Coronary artery (tissue), 2 donors: Measurements from ENCODE around the gene PRRG1.
"Not testable (repeated sequence)": the region's sequence is repeated elsewhere in the genome, so short reads cannot be mapped to it uniquely, and the experiment has no call there.

Experiments used
- DNase-seq: peaks from one replicate; pipeline ENCODE4 v3.0.0-alpha.2; 2017; ENCODE audit warnings: low spot score
- H3K27ac ChIP-seq, 2 donors: fragments of 200-600 bp; sonication (generic); one replicate each; pipeline ENCODE4 v1.5.1; 2016 to 2019
- H3K4me3 ChIP-seq: fragments of 200-600 bp; sonication (generic); 2 replicates; pipeline ENCODE4 v1.5.1; 2016; ENCODE audit warnings: mild to moderate bottlenecking, moderate library complexity
- TF ChIP-seq, protein P1 (sequence below): fragments of 200-600 bp; sonication (generic); IDR thresholded peaks from one replicate; pipeline ENCODE4 v1.5.1; 2019; ENCODE audit warnings: antibody characterized with exemption

The PRRG1 gene

DNA sequence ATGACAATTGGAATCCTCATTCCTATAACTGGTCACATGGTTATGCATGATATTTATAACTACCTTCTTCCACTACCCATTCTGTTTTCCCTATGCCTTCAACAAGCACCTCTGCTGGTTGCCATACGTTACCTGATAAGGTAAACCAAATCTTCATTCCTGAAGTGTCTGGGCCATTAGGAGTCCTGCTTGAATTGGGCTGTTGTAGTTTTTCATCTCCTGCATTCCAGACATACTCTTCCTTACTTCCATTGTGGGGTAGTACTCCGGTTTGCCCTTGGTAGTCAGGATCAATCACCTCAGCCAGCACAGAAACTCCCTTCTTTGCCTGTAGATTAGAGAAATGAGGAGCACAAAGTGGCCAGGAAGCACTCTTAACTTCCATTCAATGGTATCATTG lies 113.2 kb downstream of the PRRG1 start:
- no peak overlapping the region for H3K4me3 ChIP-seq
- DNase-seq: no peak
- H3K27ac ChIP-seq: no peak overlapping the region
- TF ChIP-seq, protein P1, sequence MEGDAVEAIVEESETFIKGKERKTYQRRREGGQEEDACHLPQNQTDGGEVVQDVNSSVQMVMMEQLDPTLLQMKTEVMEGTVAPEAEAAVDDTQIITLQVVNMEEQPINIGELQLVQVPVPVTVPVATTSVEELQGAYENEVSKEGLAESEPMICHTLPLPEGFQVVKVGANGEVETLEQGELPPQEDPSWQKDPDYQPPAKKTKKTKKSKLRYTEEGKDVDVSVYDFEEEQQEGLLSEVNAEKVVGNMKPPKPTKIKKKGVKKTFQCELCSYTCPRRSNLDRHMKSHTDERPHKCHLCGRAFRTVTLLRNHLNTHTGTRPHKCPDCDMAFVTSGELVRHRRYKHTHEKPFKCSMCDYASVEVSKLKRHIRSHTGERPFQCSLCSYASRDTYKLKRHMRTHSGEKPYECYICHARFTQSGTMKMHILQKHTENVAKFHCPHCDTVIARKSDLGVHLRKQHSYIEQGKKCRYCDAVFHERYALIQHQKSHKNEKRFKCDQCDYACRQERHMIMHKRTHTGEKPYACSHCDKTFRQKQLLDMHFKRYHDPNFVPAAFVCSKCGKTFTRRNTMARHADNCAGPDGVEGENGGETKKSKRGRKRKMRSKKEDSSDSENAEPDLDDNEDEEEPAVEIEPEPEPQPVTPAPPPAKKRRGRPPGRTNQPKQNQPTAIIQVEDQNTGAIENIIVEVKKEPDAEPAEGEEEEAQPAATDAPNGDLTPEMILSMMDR: no peak

DNA sequence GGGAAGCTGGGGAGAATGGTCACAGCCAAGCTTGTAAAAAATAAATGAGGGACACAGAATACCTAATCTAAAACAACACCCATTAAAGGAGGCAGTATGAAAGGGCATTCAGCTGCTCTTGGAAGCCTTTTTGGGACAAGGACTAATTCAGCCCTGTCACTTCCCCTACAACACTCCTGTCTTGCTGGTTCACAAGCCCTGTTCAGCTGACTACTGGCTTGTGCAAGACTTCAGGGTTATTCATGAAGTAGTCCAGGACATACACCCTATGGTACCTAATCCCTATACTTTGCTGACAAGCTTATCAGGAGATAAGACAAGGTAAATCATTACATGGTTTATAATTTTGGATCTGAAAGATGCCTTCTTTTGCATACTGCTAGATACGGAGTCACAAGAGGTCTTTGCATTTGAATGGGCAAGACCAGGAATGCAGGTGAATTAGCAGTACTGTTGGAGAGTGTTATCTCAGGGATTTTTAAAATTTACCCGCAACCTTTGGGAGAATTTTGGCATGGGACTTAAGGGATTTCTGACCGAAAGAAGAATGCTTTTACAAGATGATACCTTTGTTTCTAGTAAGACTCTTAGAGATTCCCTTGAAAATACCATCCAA lies 119.1 kb downstream of the PRRG1 start:
- TF ChIP-seq, protein P1: no peak
- Histone ChIP-seq H3K4me3 (no peak overlapping the region), H3K27ac (no peak overlapping the region)
- DNase-seq: no peak

DNA sequence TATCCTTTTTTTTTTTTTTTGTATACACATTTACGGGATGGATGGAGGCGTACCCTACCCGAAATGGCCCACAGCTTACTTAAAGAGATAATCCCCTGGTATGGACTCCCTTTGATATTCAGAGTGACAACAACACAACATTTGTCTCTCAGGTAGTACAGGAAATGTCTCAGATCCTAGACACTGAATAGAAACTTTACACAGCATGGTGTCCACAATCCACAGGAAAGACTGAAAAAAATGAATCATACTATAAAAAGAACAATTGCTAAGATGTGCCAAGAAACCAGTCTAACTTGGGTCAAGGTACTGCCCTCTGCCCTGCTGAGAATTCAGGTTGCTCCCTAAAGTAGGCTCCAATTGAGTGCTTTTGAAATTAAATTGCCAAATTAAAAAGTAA lies 121.5 kb downstream of the PRRG1 start:
- TF ChIP-seq, protein P1: no peak
- Histone ChIP-seq H3K27ac (no peak overlapping the region), H3K4me3 (no peak overlapping the region)
- DNase-seq: no peak

DNA sequence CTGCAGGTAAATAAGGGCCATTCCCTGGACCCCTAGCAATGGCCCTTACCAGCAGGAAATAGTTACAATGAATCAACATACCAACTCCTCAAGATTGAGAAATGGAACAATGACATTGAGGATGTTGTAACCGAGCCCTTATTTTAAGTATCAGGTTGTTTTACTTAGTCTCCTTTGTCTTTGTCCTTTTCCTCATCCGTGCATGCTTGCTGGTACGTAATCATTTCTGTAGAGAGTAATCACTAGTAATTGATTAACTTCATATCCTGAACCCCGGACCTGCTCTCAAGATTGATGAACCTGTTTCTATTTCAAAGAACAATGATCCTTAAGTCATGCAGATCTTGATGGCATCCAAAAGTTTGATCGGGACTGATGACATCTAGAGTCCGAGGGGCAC lies 123.7 kb downstream of the PRRG1 start:
- Histone ChIP-seq H3K4me3 (no peak overlapping the region), H3K27ac (no peak overlapping the region)
- no peak for DNase-seq
- TF ChIP-seq, protein P1: no peak

DNA sequence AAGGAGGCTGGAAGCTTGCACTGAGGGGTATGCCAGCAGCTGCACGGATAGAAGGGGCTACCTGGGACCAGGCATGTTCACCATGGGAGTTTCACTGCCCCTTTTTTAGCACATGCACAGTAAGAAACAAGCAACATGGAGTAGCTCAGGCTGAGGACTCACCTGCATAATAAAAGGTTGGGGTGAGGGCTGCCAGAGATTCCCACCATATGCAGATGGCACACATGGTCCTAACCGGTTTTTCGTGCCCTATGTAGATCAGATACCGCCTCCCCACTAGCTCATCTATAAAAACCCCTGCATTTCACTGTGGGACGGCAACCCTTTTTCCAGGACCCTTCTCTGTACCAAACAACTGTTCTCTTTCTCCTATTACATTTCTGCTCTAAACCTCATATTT lies 125.3 kb downstream of the PRRG1 start:
- TF ChIP-seq, protein P1: no peak
- no peak for DNase-seq
- Histone ChIP-seq H3K27ac (no peak overlapping the region), H3K4me3 (no peak overlapping the region)

DNA sequence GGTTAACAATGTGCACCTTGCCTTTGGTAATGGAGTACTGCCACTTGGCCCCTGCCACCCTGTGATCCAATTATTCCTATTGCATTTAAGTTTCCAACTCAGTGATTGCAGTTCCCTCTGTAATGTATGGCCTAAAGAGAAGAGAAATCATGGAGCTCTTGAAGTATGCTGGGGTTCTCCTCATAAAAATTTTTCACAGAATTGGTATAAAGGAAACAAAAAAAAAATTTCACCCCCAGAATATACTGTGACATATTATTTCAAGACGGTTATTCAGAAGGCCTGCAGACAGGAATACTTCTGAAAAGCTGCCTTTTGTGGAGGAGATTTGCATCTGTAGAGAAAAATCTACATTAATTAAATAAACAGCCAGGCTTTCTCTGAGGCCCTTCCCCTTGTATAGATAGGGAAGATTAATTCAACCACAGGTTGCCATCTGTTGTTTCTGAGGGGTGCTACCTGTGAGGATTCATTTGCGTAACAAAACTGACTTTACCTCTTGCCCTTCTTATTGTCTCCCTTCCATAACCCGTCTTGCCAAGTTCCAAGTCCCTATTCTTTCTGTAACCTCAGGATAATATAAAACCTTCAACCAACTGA lies 127.5 kb downstream of the PRRG1 start:
- no peak for DNase-seq
- no peak overlapping the region for H3K4me3 ChIP-seq
- H3K27ac ChIP-seq: no peak overlapping the region
- TF ChIP-seq, protein P1: no peak

DNA sequence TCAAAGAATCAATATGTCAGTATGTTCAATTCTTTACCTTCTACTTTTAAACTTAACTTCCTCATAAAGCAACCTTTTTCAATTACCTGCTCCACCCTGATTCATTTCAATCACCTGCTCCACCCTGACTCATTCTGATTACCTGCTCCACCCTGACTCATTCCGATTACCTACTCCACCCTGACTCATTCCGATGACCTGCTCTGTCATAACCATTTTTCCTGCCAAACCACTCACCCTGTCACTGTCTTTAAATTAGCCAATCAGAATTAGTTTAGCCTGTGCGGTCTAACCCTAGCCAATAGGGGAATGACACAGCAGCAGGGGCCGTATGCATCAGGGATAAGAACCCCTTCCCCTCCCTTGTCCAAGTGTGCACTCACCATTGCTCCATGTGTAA lies 135.2 kb downstream of the PRRG1 start:
- not testable (repeated sequence) for DNase-seq, H3K4me3 ChIP-seq, H3K27ac ChIP-seq
